Stimulated activated naive CD8-positive, alpha-beta T cell treated with anti-CD3 and anti-CD28 coated beads, Interleukin-15, Interleukin-2, amounts not matched to agents 100 U/mL and 50 U/mL, for 24 hours (primary cell): Measurements from ENCODE around the gene STUB1.

ENCODE experiments used
- ATAC-seq: fragments of 150-1000 bp; cut with Tn5 transposase; one replicate; pipeline ENCODE4 v1.10.0; 2021
- DNase-seq: peaks from one replicate; pipeline ENCODE4 v3.0.0; 2021

Gene STUB1

GRCh38 chr16:694863-695354 is 14.7 kb downstream of the STUB1 start:
- ATAC-seq, result no peak
- DNase-seq, result no peak

- peak; percentile 76 for ATAC-seq
- peak; percentile 76 for DNase-seq
These were observed 15.3 kb downstream of the STUB1 start for GRCh38 chr16:695355-696089.

- ATAC-seq (no peak), DNase-seq (no peak)
These were observed 18.9 kb downstream of the STUB1 start for GRCh38 chr16:698911-699671.

- DNase-seq (peak; percentile 62), ATAC-seq (peak; percentile 42)
These were observed 20.7 kb downstream of the STUB1 start for GRCh38 chr16:700684-701584.

GRCh38 chr16:702341-702740 is 22.1 kb downstream of the STUB1 start:
- no peak for DNase-seq
- ATAC-seq, result no peak

GRCh38 chr16:703406-703805 is 23.2 kb downstream of the STUB1 start:
- DNase-seq (no peak), ATAC-seq (no peak)

- DNase-seq (no peak), ATAC-seq (no peak)
These were observed 23.8 kb downstream of the STUB1 start for GRCh38 chr16:704047-704446.

GRCh38 chr16:704552-705380 is 24.6 kb downstream of the STUB1 start:
- DNase-seq, result no peak
- ATAC-seq, result no peak

- no peak for ATAC-seq
- DNase-seq, result no peak
These were observed 25.4 kb downstream of the STUB1 start, which contains the start of gene FBXL16 for GRCh38 chr16:705431-706188. Gene FBXL16 (minus strand): TSS chr16:705801. CDS start chr16:697405, 8,396 bp downstream.

- DNase-seq (no peak), ATAC-seq (no peak)
These were observed 26.2 kb downstream of the STUB1 start for GRCh38 chr16:706189-707061.

GRCh38 chr16:707062-707538 is 26.9 kb downstream of the STUB1 start:
- ATAC-seq (no peak), DNase-seq (no peak)

GRCh38 chr16:708019-708418 is 27.8 kb downstream of the STUB1 start:
- no peak for DNase-seq
- no peak for ATAC-seq

GRCh38 chr16:708959-709358 is 28.7 kb downstream of the STUB1 start:
- no peak for DNase-seq
- no peak for ATAC-seq

- no peak for DNase-seq
- no peak for ATAC-seq
These were observed 29.6 kb downstream of the STUB1 start for GRCh38 chr16:709566-710499.

GRCh38 chr16:710500-711075 is 30.4 kb downstream of the STUB1 start:
- ATAC-seq, result no peak
- DNase-seq, result no peak

GRCh38 chr16:711084-711483 is 30.9 kb downstream of the STUB1 start:
- ATAC-seq (no peak), DNase-seq (no peak)

GRCh38 chr16:711548-712320 is 31.5 kb downstream of the STUB1 start:
- peak; percentile 90 for DNase-seq
- ATAC-seq, result peak; percentile 66
